AG09319 (cell line): ENCODE results near the gene SLC34A2.

ENCODE experiments used
- DNase-seq: peaks from one replicate; pipeline ENCODE4 v3.0.0-alpha.2; 2010; ENCODE audit warnings: low read depth; ENCODE audit errors: extremely low read depth
- TF ChIP-seq, protein P1 (sequence below): IDR thresholded peaks from 2 replicates; pipeline ENCODE4 v1.5.1; 2011; ENCODE audit warnings: low read depth, mild to moderate bottlenecking, inconsistent platforms, low read length, moderate library complexity

Gene SLC34A2

DNA sequence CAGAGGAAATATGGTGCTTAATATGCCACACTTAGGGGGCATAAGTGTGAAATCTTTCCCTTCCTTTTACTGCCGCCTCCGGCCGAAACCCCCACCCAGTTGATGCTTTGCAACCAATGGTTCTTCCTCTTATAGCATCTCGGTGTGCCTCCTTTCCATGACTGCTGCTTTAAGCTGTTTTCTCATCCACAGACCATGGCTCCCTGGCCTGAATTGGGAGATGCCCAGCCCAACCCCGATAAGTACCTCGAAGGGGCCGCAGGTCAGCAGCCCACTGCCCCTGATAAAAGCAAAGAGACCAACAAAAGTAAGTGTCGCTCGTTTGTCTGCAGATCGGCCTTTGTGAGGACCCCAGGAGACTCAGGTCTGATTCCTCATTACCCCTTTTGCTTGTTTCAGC is 6.7 kb downstream of the SLC34A2 start:
- no peak for DNase-seq
- TF ChIP-seq, protein P1, sequence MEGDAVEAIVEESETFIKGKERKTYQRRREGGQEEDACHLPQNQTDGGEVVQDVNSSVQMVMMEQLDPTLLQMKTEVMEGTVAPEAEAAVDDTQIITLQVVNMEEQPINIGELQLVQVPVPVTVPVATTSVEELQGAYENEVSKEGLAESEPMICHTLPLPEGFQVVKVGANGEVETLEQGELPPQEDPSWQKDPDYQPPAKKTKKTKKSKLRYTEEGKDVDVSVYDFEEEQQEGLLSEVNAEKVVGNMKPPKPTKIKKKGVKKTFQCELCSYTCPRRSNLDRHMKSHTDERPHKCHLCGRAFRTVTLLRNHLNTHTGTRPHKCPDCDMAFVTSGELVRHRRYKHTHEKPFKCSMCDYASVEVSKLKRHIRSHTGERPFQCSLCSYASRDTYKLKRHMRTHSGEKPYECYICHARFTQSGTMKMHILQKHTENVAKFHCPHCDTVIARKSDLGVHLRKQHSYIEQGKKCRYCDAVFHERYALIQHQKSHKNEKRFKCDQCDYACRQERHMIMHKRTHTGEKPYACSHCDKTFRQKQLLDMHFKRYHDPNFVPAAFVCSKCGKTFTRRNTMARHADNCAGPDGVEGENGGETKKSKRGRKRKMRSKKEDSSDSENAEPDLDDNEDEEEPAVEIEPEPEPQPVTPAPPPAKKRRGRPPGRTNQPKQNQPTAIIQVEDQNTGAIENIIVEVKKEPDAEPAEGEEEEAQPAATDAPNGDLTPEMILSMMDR: no peak

DNA sequence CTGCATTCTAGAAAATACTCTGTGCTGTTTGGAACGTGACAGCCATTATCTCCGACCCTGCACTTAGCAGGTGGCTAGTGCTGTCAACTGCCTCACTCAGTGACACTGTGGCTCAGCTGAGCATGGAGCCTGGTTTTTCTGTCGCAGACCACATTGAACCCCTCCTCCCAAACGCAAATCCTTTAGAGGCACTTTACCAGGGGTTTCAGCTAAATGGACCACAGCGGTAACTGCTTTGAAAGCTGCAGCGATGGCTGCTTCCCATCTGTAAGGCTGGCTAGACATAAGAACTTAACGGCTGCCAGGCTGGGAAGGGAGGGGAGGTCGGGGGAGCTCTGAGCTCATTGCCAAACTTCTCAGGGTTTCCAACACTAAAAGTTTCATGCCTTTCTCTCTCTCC is 8.1 kb downstream of the SLC34A2 start:
- DNase-seq: no peak
- TF ChIP-seq, protein P1: no peak

DNA sequence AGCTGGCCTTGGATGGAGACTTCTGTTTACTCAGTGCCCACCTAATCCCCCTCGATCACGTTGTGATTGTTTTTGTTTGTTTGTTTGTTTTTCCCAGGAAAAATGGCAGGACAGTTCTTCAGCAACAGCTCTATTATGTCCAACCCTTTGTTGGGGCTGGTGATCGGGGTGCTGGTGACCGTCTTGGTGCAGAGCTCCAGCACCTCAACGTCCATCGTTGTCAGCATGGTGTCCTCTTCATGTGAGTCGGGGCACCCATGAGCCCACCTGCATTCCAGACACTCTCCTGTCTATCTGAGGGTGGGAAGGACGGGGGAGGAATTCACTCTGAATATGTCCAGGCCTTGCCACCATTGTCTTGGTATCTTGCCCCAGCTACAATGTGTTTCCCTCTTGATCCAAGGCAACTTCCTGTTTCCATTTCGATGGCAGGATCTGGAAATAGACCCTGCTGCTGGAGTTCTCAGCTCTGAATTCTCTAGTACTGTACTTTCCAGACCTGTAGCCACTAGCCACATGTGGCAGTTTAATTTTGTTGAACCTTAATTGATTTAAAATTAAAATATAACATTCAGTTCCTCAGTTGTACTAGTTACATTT is 10.5 kb downstream of the SLC34A2 start:
- TF ChIP-seq, protein P1: no peak

DNA sequence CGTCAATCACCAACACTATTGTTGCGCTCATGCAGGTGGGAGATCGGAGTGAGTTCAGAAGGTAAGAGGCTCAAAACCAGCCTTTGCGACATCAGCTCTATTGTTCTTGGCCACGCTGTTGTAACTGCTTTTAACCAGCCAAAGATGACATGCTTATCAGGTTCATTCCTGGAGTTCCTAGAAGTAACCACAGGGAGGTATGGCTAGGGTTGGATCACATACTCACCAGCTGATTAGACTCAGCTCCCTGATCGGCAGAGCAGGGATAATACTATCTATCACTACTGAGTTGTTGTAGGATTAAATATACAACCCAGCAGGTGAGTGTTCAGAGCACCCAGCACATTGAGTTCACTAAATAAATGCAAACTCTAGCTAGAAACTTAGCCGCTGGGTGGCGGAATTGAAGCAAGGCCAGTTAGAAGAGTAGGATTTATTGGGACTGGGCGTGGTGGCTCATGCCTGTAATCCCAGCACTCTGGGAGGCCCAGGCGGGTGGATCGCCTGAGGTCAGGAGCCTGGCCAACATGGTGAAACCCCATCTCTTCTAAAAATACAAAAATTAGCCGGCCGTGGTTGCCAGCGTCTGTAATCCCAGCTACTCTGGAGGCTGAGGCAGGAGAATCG is 12.4 kb downstream of the SLC34A2 start:
- DNase-seq: no peak
- TF ChIP-seq, protein P1: no peak

More for the DNA sequence above, 10.5 kb downstream of the SLC34A2 start:
- no peak for DNase-seq

DNA sequence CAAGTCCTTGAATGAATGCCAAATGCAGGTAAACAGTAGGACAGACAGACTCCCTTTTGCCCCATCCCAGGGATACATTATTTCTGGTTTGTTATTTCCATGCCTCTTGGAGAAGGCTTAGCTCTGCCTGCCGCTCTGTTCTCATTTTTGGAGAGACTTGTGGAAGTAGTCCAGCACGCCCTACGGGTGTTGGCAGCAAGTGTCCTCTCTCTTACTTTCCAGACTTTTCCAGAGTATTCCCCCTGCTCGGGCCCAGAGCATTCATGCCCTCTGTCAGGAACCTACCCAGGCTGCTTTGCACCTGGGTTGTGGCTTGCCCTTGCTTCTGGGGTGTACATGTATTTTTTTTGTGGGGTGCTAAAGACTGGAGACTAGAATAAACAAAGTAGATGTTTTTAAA is 15.3 kb downstream of the SLC34A2 start:
- no peak for DNase-seq
- TF ChIP-seq, protein P1: no peak

DNA sequence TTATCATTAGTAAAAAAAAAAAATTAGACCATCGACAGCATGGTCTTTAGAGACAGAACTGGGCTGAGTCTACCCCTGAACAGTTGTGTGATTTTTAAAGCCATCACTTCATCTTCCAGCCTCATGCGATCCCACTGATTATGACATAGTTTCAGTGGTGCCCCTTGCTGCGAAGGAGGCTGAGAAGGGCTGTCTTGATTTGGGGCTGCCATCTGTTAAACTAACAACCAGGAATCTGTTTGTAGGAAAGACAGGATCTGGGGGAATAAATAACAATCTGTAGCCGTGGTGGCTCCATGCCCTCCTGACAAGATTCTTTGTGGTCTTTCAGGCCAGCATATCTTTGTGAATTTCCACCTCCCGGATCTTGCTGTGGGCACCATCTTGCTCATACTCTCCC is 17.1 kb downstream of the SLC34A2 start:
- TF ChIP-seq, protein P1: no peak
- no peak for DNase-seq

DNA sequence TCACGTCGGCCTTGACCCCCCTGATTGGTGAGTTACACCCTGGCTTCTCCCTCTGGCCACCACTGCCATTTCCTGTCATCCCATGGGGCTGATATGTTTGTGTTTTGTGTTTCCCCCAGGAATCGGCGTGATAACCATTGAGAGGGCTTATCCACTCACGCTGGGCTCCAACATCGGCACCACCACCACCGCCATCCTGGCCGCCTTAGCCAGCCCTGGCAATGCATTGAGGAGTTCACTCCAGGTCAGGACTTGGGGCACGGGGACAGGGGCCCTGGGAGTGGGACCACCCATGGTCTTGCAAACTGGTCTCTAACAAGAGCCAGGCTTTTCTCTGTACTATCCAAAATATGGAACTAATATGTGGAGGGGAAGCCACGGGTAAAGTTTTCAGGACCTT is 18.7 kb downstream of the SLC34A2 start:
- DNase-seq: no peak
- TF ChIP-seq, protein P1: no peak
